ENCODE results near the gene C8B. TPM values are rescaled to one million over a fixed set of nuclear protein-coding genes. Genes with fewer than 3 reads are reported as not detected.

C8B gene
- total and polyA plus RNA-seq, 4 experiments from 2014 or later = not detected

DNA sequence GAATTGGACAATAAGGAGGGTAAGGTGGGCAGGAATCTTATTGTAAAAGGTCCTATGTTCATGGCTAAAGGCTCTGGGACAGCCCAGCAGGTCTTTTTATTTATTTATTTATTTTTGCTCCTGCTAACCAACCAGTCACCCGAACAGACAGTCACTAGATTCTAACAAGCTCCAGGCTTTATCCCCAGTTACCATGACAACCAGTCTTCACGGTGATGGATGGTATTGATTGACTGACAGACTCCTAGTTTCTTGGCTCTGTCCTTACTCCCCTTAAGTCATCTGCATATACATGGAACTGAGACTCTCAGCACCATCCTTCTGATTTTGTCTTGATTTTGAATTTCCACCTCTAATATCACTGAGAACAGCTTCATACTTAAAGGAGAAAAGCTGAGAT is 66.9 kb downstream of the C8B start:
- intact Hi-C loops (cut with micrococcal nuclease) = no loop called here
- H3K4me3 ChIP-seq (ENCODE audit: low read length in 2 of 2) = no peak overlapping the region
- Mint-ChIP-seq H3K27me3 (peaks cover 0 to 4% of the 10 kb centered on the region in 2 donors), H3K36me3 (no peaks in the 10 kb centered on the region), H3K4me3 (no peak overlapping the region), H3K27ac (no peak overlapping the region), H3K4me1 (no peaks in the 10 kb centered on the region), H3K9me3 (no peaks in the 10 kb centered on the region)
- no peaks in the 10 kb centered on the region for H3K27me3 ChIP-seq (ENCODE audit: insufficient read depth, low read length)
- ChIA-PET POLR2A (ENCODE audit: partially characterized antibody) (no interaction called here), CTCF (ENCODE audit: partially characterized antibody) (no interaction called here)
- H3K4me1 ChIP-seq (ENCODE audit: insufficient read depth, low read length) = no peaks in the 10 kb centered on the region
- no peak for DNase-seq
- no peak overlapping the region for H3K27ac ChIP-seq (ENCODE audit: low read depth, low read length)
- H3K9me3 ChIP-seq (ENCODE audit: control insufficient read depth in 1 of 2, low read length in 2 of 2) = no peaks in the 10 kb centered on the region
- H3K36me3 ChIP-seq (ENCODE audit: insufficient read depth, low read length) = no peaks in the 10 kb centered on the region

DNA sequence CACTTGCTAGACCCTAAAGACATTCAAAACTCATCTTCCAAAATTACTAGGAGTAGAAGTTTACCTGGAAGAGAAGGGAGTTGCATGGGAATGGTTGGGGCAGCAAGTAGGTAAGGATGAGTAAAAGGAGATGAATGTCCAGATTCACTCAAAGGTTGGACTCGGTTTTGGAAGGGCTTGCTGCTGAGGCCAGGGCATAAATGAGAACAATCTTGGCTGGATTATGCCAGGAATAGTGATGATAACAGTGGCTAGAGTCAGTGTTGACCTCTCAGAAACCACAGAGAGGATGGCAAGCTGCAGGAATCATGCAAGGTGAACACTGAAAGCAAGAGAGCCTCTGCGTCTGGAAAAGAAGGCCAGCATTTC is 67.8 kb downstream of the C8B start:
- POLR2A ChIA-PET (ENCODE audit: partially characterized antibody) = no interaction called here
- intact Hi-C loops (cut with micrococcal nuclease) = no loop called here
- Histone ChIP-seq H3K36me3 (ENCODE audit: insufficient read depth, low read length) (no peaks in the 10 kb centered on the region), H3K9me3 (ENCODE audit: control insufficient read depth in 1 of 2, low read length in 2 of 2) (no peaks in the 10 kb centered on the region), H3K27me3 (ENCODE audit: insufficient read depth, low read length) (no peaks in the 10 kb centered on the region), H3K4me1 (ENCODE audit: insufficient read depth, low read length) (no peaks in the 10 kb centered on the region), H3K4me3 (ENCODE audit: low read length in 2 of 2) (no peak overlapping the region), H3K27ac (ENCODE audit: low read depth, low read length) (no peak overlapping the region)
- no peak overlapping the region for H3K4me3 Mint-ChIP-seq
- CTCF ChIA-PET (ENCODE audit: partially characterized antibody) = no interaction called here
- H3K27ac Mint-ChIP-seq = no peak overlapping the region
- H3K9me3 Mint-ChIP-seq = no peaks in the 10 kb centered on the region
- H3K36me3 Mint-ChIP-seq = no peaks in the 10 kb centered on the region
- H3K27me3 Mint-ChIP-seq = peaks cover 0 to 4% of the 10 kb centered on the region in 2 donors
- DNase-seq = no peak
- H3K4me1 Mint-ChIP-seq = no peaks in the 10 kb centered on the region

DNA sequence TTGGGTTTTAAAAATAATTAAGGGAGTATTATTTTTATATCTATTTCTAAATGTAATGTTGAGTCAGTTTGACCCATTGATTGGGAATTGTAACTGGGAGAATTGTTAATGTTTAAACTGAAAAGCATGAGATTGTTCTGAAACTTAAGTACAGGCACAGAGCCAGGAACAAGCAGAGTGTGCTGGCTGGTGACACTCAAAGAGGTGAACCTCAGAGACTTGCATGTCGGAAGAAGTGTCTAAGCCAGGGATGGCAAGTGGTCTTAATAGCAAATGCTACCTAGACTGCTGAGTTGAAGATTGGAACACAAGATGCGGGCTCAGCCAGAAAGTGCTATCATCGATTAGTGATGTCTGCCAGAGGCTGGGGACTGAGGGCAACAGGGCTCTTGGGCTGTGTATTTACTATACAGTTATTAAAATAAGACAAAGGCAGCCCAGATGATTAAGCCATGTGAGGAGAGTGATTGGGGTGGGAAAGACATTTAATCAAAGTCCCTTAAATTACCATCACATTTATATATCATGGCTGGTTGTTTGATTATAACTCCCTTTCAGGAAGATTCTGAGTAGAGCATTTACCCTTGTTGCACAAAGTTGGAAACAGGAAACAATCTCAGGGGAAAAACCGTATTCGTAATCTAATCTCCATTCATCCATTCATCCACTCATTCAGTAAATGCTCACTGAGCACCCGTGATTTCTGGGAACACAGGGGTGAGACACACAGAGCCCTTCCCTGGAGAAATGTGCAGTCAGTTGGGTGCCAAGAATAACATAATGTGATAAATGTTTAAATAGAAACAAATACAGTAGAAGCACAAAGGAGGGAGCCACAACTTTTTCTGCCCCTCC is 68.4 kb downstream of the C8B start:
- intact Hi-C loops (cut with micrococcal nuclease) = no loop called here
- no peaks in the 10 kb centered on the region for H3K36me3 ChIP-seq (ENCODE audit: insufficient read depth, low read length)
- CTCF ChIA-PET (ENCODE audit: partially characterized antibody) = no interaction called here

DNA sequence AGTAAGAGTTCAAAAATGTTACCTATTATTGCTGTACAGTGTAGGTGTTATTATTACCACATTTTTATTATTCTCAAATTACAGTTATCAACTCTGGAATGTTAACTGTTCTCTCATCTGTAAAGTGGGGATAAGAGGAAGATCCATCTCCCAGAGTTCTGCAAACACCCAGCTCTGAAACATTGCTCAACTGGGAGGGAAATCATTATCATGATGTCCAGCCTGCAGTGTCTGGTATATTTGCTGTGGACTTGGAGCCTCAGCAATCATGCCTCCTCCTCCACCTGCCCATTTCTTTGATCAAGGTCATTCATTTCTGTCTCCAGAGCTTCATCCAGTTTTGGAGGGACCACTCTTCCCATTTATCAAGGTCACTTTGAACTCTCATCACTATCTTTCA is 71.8 kb downstream of the C8B start:
- Mint-ChIP-seq H3K4me1 (no peaks in the 10 kb centered on the region), H3K27ac (no peak overlapping the region), H3K4me3 (no peak overlapping the region), H3K9me3 (no peaks in the 10 kb centered on the region), H3K27me3 (peaks cover 0 to under 1% of the 10 kb centered on the region in 2 donors), H3K36me3 (no peaks in the 10 kb centered on the region)
- intact Hi-C loops (cut with micrococcal nuclease) = no loop called here
- H3K36me3 ChIP-seq (ENCODE audit: insufficient read depth, low read length) = no peaks in the 10 kb centered on the region
- H3K27ac ChIP-seq (ENCODE audit: low read depth, low read length) = no peak overlapping the region
- no peaks in the 10 kb centered on the region for H3K9me3 ChIP-seq (ENCODE audit: control insufficient read depth in 1 of 2, low read length in 2 of 2)
- no peak for DNase-seq
- ChIA-PET CTCF (ENCODE audit: partially characterized antibody) (no interaction called here), POLR2A (ENCODE audit: partially characterized antibody) (no interaction called here)
- no peaks in the 10 kb centered on the region for H3K27me3 ChIP-seq (ENCODE audit: insufficient read depth, low read length)
- no peaks in the 10 kb centered on the region for H3K4me1 ChIP-seq (ENCODE audit: insufficient read depth, low read length)
- no peak overlapping the region for H3K4me3 ChIP-seq (ENCODE audit: low read length in 2 of 2)

More for the DNA sequence above, 68.4 kb downstream of the C8B start:
- no peaks in the 10 kb centered on the region for H3K27me3 ChIP-seq (ENCODE audit: insufficient read depth, low read length)
- H3K4me3 ChIP-seq (ENCODE audit: low read length in 2 of 2) = no peak overlapping the region
- DNase-seq = no peak
- POLR2A ChIA-PET (ENCODE audit: partially characterized antibody) = no interaction called here
- H3K9me3 Mint-ChIP-seq = no peaks in the 10 kb centered on the region
- H3K36me3 Mint-ChIP-seq = no peaks in the 10 kb centered on the region
- H3K4me3 Mint-ChIP-seq = no peak overlapping the region
- no peaks in the 10 kb centered on the region for H3K4me1 Mint-ChIP-seq
- no peak overlapping the region for H3K27ac ChIP-seq (ENCODE audit: low read depth, low read length)
- H3K4me1 ChIP-seq (ENCODE audit: insufficient read depth, low read length) = no peaks in the 10 kb centered on the region
- peaks cover 0 to 4% of the 10 kb centered on the region in 2 donors for H3K27me3 Mint-ChIP-seq
- no peaks in the 10 kb centered on the region for H3K9me3 ChIP-seq (ENCODE audit: control insufficient read depth in 1 of 2, low read length in 2 of 2)
- no peak overlapping the region for H3K27ac Mint-ChIP-seq

DNA sequence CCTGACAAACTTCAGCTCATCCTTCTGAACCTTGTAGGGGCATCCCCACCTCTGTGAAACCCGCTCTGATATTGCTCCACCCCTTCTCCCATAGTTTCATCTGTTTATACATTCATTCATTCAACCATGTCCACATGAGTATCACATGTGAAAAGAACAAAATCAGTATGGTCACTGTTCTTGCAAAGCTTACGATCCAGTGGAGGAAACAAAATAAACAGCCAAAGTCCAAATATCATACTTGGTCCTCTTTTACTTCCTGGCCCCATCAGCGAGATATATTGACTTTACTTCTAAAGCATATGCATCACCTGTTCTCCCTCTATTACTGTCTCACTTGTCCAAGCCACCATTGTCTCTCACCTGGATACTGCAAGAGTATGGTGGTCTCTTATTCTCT is 75.6 kb downstream of the C8B start:
- H3K36me3 ChIP-seq (ENCODE audit: insufficient read depth, low read length) = no peaks in the 10 kb centered on the region
- no peak overlapping the region for H3K4me3 Mint-ChIP-seq
- POLR2A ChIA-PET (ENCODE audit: partially characterized antibody) = no interaction called here
- no peaks in the 10 kb centered on the region for H3K36me3 Mint-ChIP-seq
- DNase-seq = no peak
- no peaks in the 10 kb centered on the region for H3K4me1 Mint-ChIP-seq
- no peak overlapping the region for H3K27ac ChIP-seq (ENCODE audit: low read depth, low read length)
- no peaks in the 10 kb centered on the region for H3K9me3 Mint-ChIP-seq
- no peak overlapping the region for H3K4me3 ChIP-seq (ENCODE audit: low read length in 2 of 2)
- no peaks in the 10 kb centered on the region for H3K27me3 ChIP-seq (ENCODE audit: insufficient read depth, low read length)
- CTCF ChIA-PET (ENCODE audit: partially characterized antibody) = no interaction called here
- H3K27ac Mint-ChIP-seq = no peak overlapping the region
- no peaks in the 10 kb centered on the region for H3K27me3 Mint-ChIP-seq
- H3K9me3 ChIP-seq (ENCODE audit: control insufficient read depth in 1 of 2, low read length in 2 of 2) = no peaks in the 10 kb centered on the region
- no peaks in the 10 kb centered on the region for H3K4me1 ChIP-seq (ENCODE audit: insufficient read depth, low read length)
- intact Hi-C loops (cut with micrococcal nuclease) = no loop called here

DNA sequence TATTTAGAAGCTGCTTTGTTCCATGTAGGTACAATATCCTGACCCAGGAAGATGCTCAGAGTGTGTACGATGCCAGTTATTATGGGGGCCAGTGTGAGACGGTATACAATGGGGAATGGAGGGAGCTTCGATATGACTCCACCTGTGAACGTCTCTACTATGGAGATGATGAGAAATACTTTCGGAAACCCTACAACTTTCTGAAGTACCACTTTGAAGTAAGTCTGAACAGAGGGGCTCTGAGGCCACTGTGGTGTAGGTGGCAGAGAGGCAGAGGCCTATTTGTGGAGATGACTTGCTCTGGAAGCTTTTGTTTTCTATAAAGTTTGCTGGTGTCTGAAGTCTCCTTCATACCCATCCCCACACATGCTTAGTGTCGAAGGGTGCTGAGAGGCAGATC is 84.4 kb downstream of the C8B start:
- Mint-ChIP-seq H3K9me3 (peaks cover 0 to 3% (median 0%) of the 10 kb centered on the region in 8 donors), H3K4me1 (no peaks in the 10 kb centered on the region), H3K27me3 (peaks cover 0 to 2% of the 10 kb centered on the region in 2 donors), H3K27ac (no peak overlapping the region), H3K36me3 (no peaks in the 10 kb centered on the region), H3K4me3 (no peak overlapping the region)
- Histone ChIP-seq H3K9me3 (ENCODE audit: control insufficient read depth in 1 of 2, low read length in 2 of 2) (no peaks in the 10 kb centered on the region), H3K4me1 (ENCODE audit: insufficient read depth, low read length) (no peaks in the 10 kb centered on the region), H3K4me3 (ENCODE audit: low read length in 2 of 2) (no peak overlapping the region), H3K36me3 (ENCODE audit: insufficient read depth, low read length) (no peaks in the 10 kb centered on the region), H3K27me3 (ENCODE audit: insufficient read depth, low read length) (no peaks in the 10 kb centered on the region), H3K27ac (ENCODE audit: low read depth, low read length) (no peak overlapping the region)
- ChIA-PET POLR2A (ENCODE audit: partially characterized antibody) (no interaction called here), CTCF (ENCODE audit: partially characterized antibody) (interaction anchor here (1.1 kb wide), 1 partner anchor 51 kb away, joined by 3 read pairs; no protein-coding TSS in a partner anchor)
- intact Hi-C loops (cut with micrococcal nuclease) = no loop called here
- no peak for DNase-seq

DNA sequence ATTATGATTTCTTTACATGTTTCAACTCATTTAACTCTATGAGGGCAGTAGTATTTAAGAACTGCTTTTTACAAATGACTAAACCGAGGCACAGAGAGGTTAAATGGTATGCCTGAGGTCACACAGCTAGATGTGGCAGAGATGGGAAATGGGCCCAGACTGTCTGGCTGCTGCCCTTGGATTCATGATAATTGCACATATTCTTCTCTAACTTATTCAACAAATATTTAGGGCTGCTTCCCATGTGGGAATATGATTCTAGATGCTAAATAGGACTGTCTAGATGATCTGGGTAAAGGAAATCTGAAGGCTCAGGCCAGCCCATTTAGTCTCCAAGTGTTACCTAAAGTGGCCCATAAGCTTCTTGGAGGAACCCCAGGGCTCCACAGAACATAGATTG is 85.0 kb downstream of the C8B start:
- H3K27ac ChIP-seq (ENCODE audit: low read depth, low read length) = no peak overlapping the region
- ChIA-PET CTCF (ENCODE audit: partially characterized antibody) (interaction anchor here (1.1 kb wide), 1 partner anchor 50 kb away, joined by 3 read pairs; no protein-coding TSS in a partner anchor), POLR2A (ENCODE audit: partially characterized antibody) (no interaction called here)
- no peak for DNase-seq
- no peaks in the 10 kb centered on the region for H3K27me3 ChIP-seq (ENCODE audit: insufficient read depth, low read length)
- intact Hi-C loops (cut with micrococcal nuclease) = no loop called here
- Mint-ChIP-seq H3K36me3 (no peaks in the 10 kb centered on the region), H3K27me3 (peaks cover 0 to 2% of the 10 kb centered on the region in 2 donors), H3K4me3 (no peak overlapping the region), H3K27ac (no peak overlapping the region), H3K4me1 (no peaks in the 10 kb centered on the region), H3K9me3 (peaks cover 0 to 3% (median 0%) of the 10 kb centered on the region in 8 donors)
- H3K9me3 ChIP-seq (ENCODE audit: control insufficient read depth in 1 of 2, low read length in 2 of 2) = no peaks in the 10 kb centered on the region
- H3K4me1 ChIP-seq (ENCODE audit: insufficient read depth, low read length) = no peaks in the 10 kb centered on the region
- no peak overlapping the region for H3K4me3 ChIP-seq (ENCODE audit: low read length in 2 of 2)
- H3K36me3 ChIP-seq (ENCODE audit: insufficient read depth, low read length) = no peaks in the 10 kb centered on the region

Measured in CD4-positive, alpha-beta memory T cell (primary cell).